IMR-90 (cell line): Measurements from ENCODE around the gene PDE4B.

ENCODE experiments used
- BHLHE40 ChIP-seq: fragments of 150-350 bp; IDR thresholded peaks from 2 replicates; pipeline ENCODE4 v1.6.1; 2016; ENCODE audit warnings: mild to moderate bottlenecking, low read depth, low read length
- CEBPB ChIP-seq: IDR thresholded peaks from 2 replicates; pipeline ENCODE4 v1.6.1; 2012; ENCODE audit warnings: low read depth, low read length, improper control_type of control experiment
- CHD1 ChIP-seq: IDR thresholded peaks from 2 replicates; pipeline ENCODE4 v1.6.1; 2012; ENCODE audit warnings: low read depth, low read length, improper control_type of control experiment
- MAZ ChIP-seq: IDR thresholded peaks from 2 replicates; pipeline ENCODE4 v1.6.1; 2012; ENCODE audit warnings: low read depth, mild to moderate bottlenecking, low read length, improper control_type of control experiment, moderate library complexity, borderline replicate concordance
- MXI1 ChIP-seq: IDR thresholded peaks from 2 replicates; pipeline ENCODE4 v1.6.1; 2012; ENCODE audit warnings: low read depth, mild to moderate bottlenecking, low read length, moderate library complexity, borderline replicate concordance
- POLR2A ChIP-seq: IDR thresholded peaks from 2 replicates; pipeline ENCODE4 v1.6.1; 2012; ENCODE audit warnings: mild to moderate bottlenecking, low read depth, low read length
- RAD21 ChIP-seq: IDR thresholded peaks from 2 replicates; pipeline ENCODE4 v1.6.1; 2012; ENCODE audit warnings: low read length, improper control_type of control experiment
- RCOR1 ChIP-seq: IDR thresholded peaks from 2 replicates; pipeline ENCODE4 v1.6.1; 2012; ENCODE audit warnings: mild to moderate bottlenecking, low read length, improper control_type of control experiment; ENCODE audit not compliant: insufficient replicate concordance
- TF ChIP-seq, protein P1 (sequence below): conservative IDR thresholded peaks from 2 replicates; pipeline ENCODE4 v1.5.1; 2012; ENCODE audit warnings: mild to moderate bottlenecking, low read depth, low read length, improper control_type of control experiment

DNA sequence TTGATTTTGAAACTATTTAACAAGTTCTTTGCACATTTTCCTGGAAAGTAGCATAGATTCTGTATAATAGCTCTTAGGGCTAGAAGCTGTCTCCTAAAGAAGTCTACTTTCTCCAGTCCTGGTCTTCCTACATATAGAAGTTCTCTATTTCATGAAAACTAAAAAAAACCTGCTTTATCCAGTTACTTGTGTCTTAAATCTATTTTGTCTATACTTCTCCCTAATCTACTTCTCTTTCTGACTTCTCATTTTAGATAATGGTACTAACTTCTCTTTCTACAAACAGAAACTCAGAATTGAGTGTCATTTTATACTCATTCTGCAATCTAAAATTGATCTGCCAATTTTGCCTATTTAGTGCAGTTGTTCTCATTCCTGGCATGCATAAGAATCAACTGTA is 28.7 kb downstream of the PDE4B start:
- TF ChIP-seq, protein P1, sequence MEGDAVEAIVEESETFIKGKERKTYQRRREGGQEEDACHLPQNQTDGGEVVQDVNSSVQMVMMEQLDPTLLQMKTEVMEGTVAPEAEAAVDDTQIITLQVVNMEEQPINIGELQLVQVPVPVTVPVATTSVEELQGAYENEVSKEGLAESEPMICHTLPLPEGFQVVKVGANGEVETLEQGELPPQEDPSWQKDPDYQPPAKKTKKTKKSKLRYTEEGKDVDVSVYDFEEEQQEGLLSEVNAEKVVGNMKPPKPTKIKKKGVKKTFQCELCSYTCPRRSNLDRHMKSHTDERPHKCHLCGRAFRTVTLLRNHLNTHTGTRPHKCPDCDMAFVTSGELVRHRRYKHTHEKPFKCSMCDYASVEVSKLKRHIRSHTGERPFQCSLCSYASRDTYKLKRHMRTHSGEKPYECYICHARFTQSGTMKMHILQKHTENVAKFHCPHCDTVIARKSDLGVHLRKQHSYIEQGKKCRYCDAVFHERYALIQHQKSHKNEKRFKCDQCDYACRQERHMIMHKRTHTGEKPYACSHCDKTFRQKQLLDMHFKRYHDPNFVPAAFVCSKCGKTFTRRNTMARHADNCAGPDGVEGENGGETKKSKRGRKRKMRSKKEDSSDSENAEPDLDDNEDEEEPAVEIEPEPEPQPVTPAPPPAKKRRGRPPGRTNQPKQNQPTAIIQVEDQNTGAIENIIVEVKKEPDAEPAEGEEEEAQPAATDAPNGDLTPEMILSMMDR, result no peak
- TF ChIP-seq POLR2A (no peak), CEBPB (no peak), CHD1 (no peak), RCOR1 (no peak), RAD21 (no peak), MXI1 (no peak), MAZ (no peak), BHLHE40 (no peak)
